ENCODE measurements around the gene USP37.

The USP37 gene, protein sequence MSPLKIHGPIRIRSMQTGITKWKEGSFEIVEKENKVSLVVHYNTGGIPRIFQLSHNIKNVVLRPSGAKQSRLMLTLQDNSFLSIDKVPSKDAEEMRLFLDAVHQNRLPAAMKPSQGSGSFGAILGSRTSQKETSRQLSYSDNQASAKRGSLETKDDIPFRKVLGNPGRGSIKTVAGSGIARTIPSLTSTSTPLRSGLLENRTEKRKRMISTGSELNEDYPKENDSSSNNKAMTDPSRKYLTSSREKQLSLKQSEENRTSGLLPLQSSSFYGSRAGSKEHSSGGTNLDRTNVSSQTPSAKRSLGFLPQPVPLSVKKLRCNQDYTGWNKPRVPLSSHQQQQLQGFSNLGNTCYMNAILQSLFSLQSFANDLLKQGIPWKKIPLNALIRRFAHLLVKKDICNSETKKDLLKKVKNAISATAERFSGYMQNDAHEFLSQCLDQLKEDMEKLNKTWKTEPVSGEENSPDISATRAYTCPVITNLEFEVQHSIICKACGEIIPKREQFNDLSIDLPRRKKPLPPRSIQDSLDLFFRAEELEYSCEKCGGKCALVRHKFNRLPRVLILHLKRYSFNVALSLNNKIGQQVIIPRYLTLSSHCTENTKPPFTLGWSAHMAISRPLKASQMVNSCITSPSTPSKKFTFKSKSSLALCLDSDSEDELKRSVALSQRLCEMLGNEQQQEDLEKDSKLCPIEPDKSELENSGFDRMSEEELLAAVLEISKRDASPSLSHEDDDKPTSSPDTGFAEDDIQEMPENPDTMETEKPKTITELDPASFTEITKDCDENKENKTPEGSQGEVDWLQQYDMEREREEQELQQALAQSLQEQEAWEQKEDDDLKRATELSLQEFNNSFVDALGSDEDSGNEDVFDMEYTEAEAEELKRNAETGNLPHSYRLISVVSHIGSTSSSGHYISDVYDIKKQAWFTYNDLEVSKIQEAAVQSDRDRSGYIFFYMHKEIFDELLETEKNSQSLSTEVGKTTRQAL

DNA sequence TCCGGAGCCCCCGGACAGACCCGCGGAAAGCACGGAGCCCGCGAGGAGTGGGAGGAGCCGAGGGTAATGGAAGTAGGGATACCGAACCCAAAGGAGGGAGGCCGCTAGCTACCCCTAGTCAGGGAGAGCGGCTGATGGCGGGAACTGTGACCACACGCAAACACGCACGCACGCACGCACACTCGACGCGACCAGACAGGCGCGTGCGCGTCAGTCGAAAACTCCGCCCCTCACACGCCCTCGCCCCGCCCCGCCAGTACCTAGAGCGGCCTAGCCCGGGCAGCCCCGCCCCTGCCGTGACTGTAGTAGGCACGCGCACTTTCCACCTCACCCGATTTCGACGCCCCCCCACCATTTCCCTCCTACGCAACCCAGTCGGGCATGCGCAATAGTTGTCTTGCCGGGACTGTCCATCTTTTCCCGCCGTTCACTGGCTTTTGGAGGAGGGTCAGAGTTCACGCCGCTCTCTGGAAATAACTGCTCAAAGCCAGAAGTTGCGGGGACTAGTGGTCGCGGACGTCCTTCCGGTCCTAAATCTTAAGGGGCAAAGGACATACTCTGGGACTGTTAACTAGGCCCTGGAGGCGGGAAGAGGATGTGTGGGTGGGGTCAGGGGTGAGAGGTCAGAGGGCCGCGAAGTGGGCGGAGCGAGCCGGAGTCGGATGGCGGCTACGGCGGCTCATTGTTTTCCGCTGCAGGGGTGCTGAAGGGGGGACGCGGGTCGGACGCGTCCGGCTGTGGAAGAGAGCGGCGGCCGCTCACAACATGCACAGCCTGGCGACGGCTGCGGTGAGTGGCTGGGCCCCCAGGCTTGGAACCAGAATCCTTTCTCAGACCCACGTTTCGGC lies at the start of gene USP37, which contains the start of gene CNOT9:
Gene USP37 (minus strand): TSS at position 162 of the 848 bp plus-strand sequence. CDS start 9,698 bp downstream, outside the sequence.
Gene CNOT9 (plus strand): TSS at position 650 of the 848 bp plus-strand sequence. CDS start 116 bp downstream, at position 766.
- ChIA-PET CTCF (no interaction called here), POLR2A (no interaction called here)
- peak; percentile 98 for DNase-seq (ENCODE audit: extremely low spot score)
- TF ChIP-seq, protein P1, sequence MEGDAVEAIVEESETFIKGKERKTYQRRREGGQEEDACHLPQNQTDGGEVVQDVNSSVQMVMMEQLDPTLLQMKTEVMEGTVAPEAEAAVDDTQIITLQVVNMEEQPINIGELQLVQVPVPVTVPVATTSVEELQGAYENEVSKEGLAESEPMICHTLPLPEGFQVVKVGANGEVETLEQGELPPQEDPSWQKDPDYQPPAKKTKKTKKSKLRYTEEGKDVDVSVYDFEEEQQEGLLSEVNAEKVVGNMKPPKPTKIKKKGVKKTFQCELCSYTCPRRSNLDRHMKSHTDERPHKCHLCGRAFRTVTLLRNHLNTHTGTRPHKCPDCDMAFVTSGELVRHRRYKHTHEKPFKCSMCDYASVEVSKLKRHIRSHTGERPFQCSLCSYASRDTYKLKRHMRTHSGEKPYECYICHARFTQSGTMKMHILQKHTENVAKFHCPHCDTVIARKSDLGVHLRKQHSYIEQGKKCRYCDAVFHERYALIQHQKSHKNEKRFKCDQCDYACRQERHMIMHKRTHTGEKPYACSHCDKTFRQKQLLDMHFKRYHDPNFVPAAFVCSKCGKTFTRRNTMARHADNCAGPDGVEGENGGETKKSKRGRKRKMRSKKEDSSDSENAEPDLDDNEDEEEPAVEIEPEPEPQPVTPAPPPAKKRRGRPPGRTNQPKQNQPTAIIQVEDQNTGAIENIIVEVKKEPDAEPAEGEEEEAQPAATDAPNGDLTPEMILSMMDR (IDR thresholded peaks at IDR 0.05; ENCODE audit: control extremely low read depth, extremely low read depth, low read depth, missing control alignments) = no peak

DNA sequence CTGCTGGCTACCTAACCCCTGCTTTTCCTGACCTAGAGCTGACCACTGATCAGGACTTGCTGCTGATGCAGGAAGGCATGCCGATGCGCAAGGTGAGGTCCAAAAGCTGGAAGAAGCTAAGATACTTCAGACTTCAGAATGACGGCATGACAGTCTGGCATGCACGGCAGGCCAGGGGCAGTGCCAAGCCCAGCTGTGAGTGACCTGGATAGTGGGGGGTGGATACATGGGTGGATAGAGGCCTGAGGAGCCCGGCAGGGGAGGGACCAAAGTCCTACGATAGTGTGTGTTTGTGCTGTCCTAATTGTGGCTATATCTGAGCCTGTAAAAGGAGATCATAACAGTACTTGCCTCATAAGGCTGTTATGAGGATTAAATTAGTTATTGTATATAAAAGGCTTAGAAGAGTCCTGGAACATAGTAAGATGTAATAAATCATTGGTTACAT lies 47.7 kb upstream of the USP37 start:
- TF ChIP-seq, protein P1 (IDR thresholded peaks at IDR 0.05; ENCODE audit: control extremely low read depth, extremely low read depth, low read depth, missing control alignments) = no peak
- ChIA-PET POLR2A (no interaction called here), CTCF (interaction anchor here (0.8 to 1.3 kb wide), 3 partner anchors 9 to 16 kb away, joined by 3 read pairs; no protein-coding TSS in a partner anchor)
- no peak for DNase-seq (ENCODE audit: extremely low spot score)

DNA sequence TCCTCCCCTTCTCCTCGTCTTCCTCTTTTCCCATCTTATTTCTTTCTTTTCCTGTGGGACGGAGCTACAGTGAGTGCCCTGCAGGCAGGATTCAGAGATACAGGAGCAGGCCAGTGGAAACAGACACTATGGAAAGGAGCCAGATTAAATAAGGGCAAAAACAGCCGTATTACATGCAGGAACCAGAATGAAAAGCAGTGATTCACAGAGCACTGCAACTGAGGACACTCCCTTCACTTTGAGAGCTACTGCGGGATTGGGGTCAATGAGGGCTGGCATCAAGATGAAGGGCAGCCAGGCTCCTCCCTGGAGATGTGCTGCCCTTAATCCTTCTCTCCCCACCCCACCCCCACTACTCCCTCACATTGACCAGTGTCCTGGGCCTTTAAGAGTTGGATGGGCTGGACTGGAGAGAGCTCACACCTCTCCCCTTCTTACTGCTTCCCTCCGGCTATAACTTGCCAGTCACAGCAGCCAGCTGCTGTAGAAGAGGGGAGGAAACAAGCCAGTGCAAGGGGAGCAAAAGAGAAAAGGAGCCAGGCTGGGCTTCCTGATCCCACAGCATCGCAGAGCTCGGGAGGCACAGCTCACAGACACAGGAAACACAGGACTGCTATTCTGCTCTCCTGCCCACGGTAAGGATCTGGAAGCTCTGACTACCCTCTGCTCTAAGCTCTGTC lies 39.4 kb upstream of the USP37 start, which contains the start of gene PLCD4:
Gene PLCD4 (plus strand): TSS at position 464 of the 680 bp plus-strand sequence. CDS start 7,841 bp downstream, outside the sequence.
- ChIA-PET CTCF (interaction anchor here (1.2 to 2.0 kb wide), 5 partner anchors 9 to 40 kb away, joined by 3 to 7 read pairs (median 5); no protein-coding TSS in a partner anchor), POLR2A (no interaction called here)
- TF ChIP-seq, protein P1 (IDR thresholded peaks at IDR 0.05; ENCODE audit: control extremely low read depth, extremely low read depth, low read depth, missing control alignments) = no peak
- DNase-seq (ENCODE audit: extremely low spot score) = no peak

DNA sequence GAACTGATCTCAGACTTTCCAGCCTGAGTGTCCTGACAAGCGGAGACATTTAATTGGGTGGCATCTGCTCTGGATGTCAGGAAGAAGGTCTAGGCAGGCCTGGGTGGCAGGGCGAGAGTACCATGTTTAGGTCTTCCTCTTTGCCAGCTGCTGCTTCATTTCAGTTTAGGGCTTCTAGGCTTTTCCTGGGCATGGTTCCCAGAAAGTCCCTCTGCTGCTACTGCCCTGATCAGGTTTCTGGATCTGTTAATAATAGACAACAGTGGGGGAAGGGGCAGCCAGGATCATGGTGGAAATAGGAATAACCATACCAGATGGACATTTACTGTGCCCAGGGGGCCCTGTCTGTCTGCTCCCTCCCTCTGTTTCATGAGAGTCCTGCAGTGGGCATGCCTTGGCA lies 37.3 kb upstream of the USP37 start:
- ChIA-PET CTCF (no interaction called here), POLR2A (no interaction called here)
- DNase-seq (ENCODE audit: extremely low spot score) = no peak
- TF ChIP-seq, protein P1 (IDR thresholded peaks at IDR 0.05; ENCODE audit: control extremely low read depth, extremely low read depth, low read depth, missing control alignments) = no peak

DNA sequence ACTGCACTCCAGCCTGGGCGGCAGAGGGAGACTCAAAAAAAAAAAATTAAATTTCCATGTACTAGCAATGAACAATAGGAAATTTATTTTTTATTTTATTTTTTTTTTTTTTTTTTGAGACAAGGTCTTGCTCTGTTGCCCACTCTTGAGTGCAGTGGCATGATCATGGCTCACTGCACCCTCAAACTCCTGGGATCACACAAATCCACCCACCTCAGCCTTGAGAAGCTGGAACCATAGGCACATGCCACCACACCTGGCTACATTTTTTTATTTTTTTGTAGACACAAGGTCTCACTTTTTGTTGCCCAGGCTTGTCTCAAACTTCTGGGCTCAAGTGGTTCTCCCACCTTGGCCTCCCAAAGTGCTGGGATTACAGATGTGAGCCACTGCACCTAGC lies 17.4 kb upstream of the USP37 start:
- POLR2A ChIA-PET = interaction anchor here (0.5 kb wide), 1 partner anchor 693 kb away, joined by 3 read pairs; no protein-coding TSS in a partner anchor
- CTCF ChIA-PET = no interaction called here
- no peak for DNase-seq (ENCODE audit: extremely low spot score)
- TF ChIP-seq, protein P1 (IDR thresholded peaks at IDR 0.05; ENCODE audit: control extremely low read depth, extremely low read depth, low read depth, missing control alignments) = no peak
